GM19239 (cell line): ENCODE measurements around the gene EMILIN3.

Experiments used
- DNase-seq: peaks from one replicate; pipeline ENCODE4 v3.0.0; 2011; ENCODE audit warnings: low spot score; ENCODE audit not compliant: insufficient read length
- FAIRE-seq: peaks from 2 replicates; lab custom pipeline; 2011; peaks lifted over from hg19 to GRCh38; lab: Jason Lieb, UNC

The EMILIN3 gene

GRCh38 chr20:41392871-41393704 lies 26.5 kb upstream of the EMILIN3 start:
- no peak for FAIRE-seq

GRCh38 chr20:41392295-41392694 lies 25.7 kb upstream of the EMILIN3 start:
- FAIRE-seq = no peak

More at GRCh38 chr20:41392871-41393704, 26.5 kb upstream of the EMILIN3 start:
- no peak for DNase-seq

GRCh38 chr20:41391587-41392001 lies 25.0 kb upstream of the EMILIN3 start:
- FAIRE-seq = no peak
- no peak for DNase-seq

More at GRCh38 chr20:41392295-41392694, 25.7 kb upstream of the EMILIN3 start:
- no peak for DNase-seq

- DNase-seq (no peak), FAIRE-seq (no peak)
These were observed 24.3 kb upstream of the EMILIN3 start for GRCh38 chr20:41390889-41391288.

GRCh38 chr20:41387444-41387851 lies 20.8 kb upstream of the EMILIN3 start:
- no peak for DNase-seq
- no peak for FAIRE-seq

GRCh38 chr20:41386502-41387427 lies 20.1 kb upstream of the EMILIN3 start:
- DNase-seq = no peak
- FAIRE-seq = no peak

- FAIRE-seq (no peak), DNase-seq (no peak)
These were observed 16.2 kb upstream of the EMILIN3 start for GRCh38 chr20:41382791-41383305.

- DNase-seq (no peak), FAIRE-seq (no peak)
These were observed 14.1 kb upstream of the EMILIN3 start for GRCh38 chr20:41380551-41381193.

- FAIRE-seq (no peak), DNase-seq (no peak)
These were observed 12.9 kb upstream of the EMILIN3 start for GRCh38 chr20:41379551-41379950.

- DNase-seq (no peak), FAIRE-seq (no peak)
These were observed 10.7 kb upstream of the EMILIN3 start for GRCh38 chr20:41377275-41377674.

GRCh38 chr20:41376349-41376748 lies 9.7 kb upstream of the EMILIN3 start:
- no peak for DNase-seq
- no peak for FAIRE-seq

GRCh38 chr20:41375846-41376245 lies 9.2 kb upstream of the EMILIN3 start:
- DNase-seq = no peak
- FAIRE-seq = no peak

GRCh38 chr20:41373931-41374920 lies 7.6 kb upstream of the EMILIN3 start:
- FAIRE-seq = no peak
- DNase-seq = no peak

GRCh38 chr20:41373251-41373783 lies 6.7 kb upstream of the EMILIN3 start:
- no peak for FAIRE-seq
- no peak for DNase-seq

- FAIRE-seq (no peak), DNase-seq (no peak)
These were observed 4.8 kb upstream of the EMILIN3 start for GRCh38 chr20:41371371-41371770.

- DNase-seq = no peak
- FAIRE-seq = no peak
These were observed 3.6 kb upstream of the EMILIN3 start for GRCh38 chr20:41370176-41370575.

GRCh38 chr20:41369673-41370072 lies 3.1 kb upstream of the EMILIN3 start:
- DNase-seq = no peak
- FAIRE-seq = no peak

- FAIRE-seq (no peak), DNase-seq (no peak)
These were observed 1.3 kb upstream of the EMILIN3 start for GRCh38 chr20:41367956-41368355.

GRCh38 chr20:41367393-41367695 lies 726 bp upstream of the EMILIN3 start:
- DNase-seq (no peak), FAIRE-seq (no peak)
